ENCODE data around the gene SNTG2.
"Not testable (repeated sequence)": the region's sequence is repeated elsewhere in the genome, so short reads cannot be mapped to it uniquely, and the experiment has no call there.

Gene SNTG2

GRCh38 chr2:1350111-1350510 is 399.5 kb downstream of the SNTG2 start:
- no peak for DNase-seq

GRCh38 chr2:1353124-1353523 is 402.5 kb downstream of the SNTG2 start:
- DNase-seq, result no peak

- DNase-seq, result no peak
Measured at GRCh38 chr2:1353543-1353942, 402.9 kb downstream of the SNTG2 start.

- peak; percentile 20 to 58 for DNase-seq
Measured at GRCh38 chr2:1360144-1360543, 409.5 kb downstream of the SNTG2 start.

GRCh38 chr2:1360557-1361250 is 410.1 kb downstream of the SNTG2 start:
- DNase-seq, result peak; percentile 50 to 58

- no peak for DNase-seq
Measured at GRCh38 chr2:1363367-1363766, 412.7 kb downstream of the SNTG2 start.

GRCh38 chr2:1366546-1367134 is 416.0 kb downstream of the SNTG2 start:
- DNase-seq, result no peak

- no peak for DNase-seq
Measured at GRCh38 chr2:1367601-1368000, 417.0 kb downstream of the SNTG2 start.

GRCh38 chr2:1369905-1370304 is 419.3 kb downstream of the SNTG2 start:
- DNase-seq, result no peak

GRCh38 chr2:1370461-1370860 is 419.8 kb downstream of the SNTG2 start:
- no peak for DNase-seq

- no peak for DNase-seq
Measured at GRCh38 chr2:1371082-1371481, 420.4 kb downstream of the SNTG2 start.

GRCh38 chr2:1373830-1374229 is 423.2 kb downstream of the SNTG2 start:
- peak; percentile 68 to 70 for DNase-seq

GRCh38 chr2:1374287-1374686 is 423.6 kb downstream of the SNTG2 start:
- peak in 1 of 2 experiments; percentile 42 for DNase-seq

GRCh38 chr2:1375794-1376193 is 425.1 kb downstream of the SNTG2 start:
- peak; percentile 86 to 97 for DNase-seq

- no peak for DNase-seq
Measured at GRCh38 chr2:1377473-1377872, 426.8 kb downstream of the SNTG2 start.

GRCh38 chr2:1378456-1379150 is 428.0 kb downstream of the SNTG2 start:
- DNase-seq, result no peak

GRCh38 chr2:1381644-1382043 is 431.0 kb downstream of the SNTG2 start:
- DNase-seq, result no peak

GRCh38 chr2:1387954-1388725 is 437.5 kb downstream of the SNTG2 start:
- peak in 1 of 2 experiments; percentile 66 for DNase-seq

GRCh38 chr2:1390118-1390517 is 439.5 kb downstream of the SNTG2 start:
- not testable (repeated sequence) for DNase-seq

- DNase-seq, result no peak
Measured at GRCh38 chr2:1393321-1393720, 442.7 kb downstream of the SNTG2 start.

GRCh38 chr2:1394709-1395408 is 444.2 kb downstream of the SNTG2 start:
- DNase-seq, result peak; percentile 59 to 78

GRCh38 chr2:1397350-1397749 is 446.7 kb downstream of the SNTG2 start:
- DNase-seq, result no peak

GRCh38 chr2:1398191-1398590 is 447.5 kb downstream of the SNTG2 start:
- no peak for DNase-seq
